GM23338 (cell line): ENCODE data around the gene DENND1B. TPM values are rescaled to one million over a fixed set of nuclear protein-coding genes. Genes with fewer than 3 reads are reported as not detected.

Experiments
- ATAC-seq: fragments of 200-7000 bp; cut with Tn5 transposase; 3 replicates; pipeline ENCODE4 v1.9.1; 2020
- DNase-seq: peaks from one replicate; pipeline ENCODE4 v3.0.0-alpha.2; 2015; ENCODE audit warnings: low spot score
- H2AFZ ChIP-seq: fragments of 200-600 bp; sonication (generic); 2 replicates; pipeline ENCODE4 v1.8.0; 2016; ENCODE audit warnings: antibody characterized with exemption, mild to moderate bottlenecking, moderate library complexity
- H3F3A ChIP-seq: fragments of 200-600 bp; sonication (generic); replicated peaks from 2 replicates; pipeline ENCODE4 v1.8.0; 2017; ENCODE audit warnings: antibody characterized with exemption, mixed run types, low read depth
- H3K27ac ChIP-seq: fragments of 200-600 bp; sonication (generic); 2 replicates; pipeline ENCODE4 v1.6.1; 2016; ENCODE audit warnings: low read depth
- H3K27me3 ChIP-seq: fragments of 200-600 bp; sonication (generic); 2 replicates; pipeline ENCODE4 v1.8.0; 2016; ENCODE audit warnings: mild to moderate bottlenecking, mixed run types, moderate library complexity; ENCODE audit not compliant: insufficient read depth
- H3K36me3 ChIP-seq: fragments of 200-600 bp; sonication (generic); 2 replicates; pipeline ENCODE4 v1.8.0; 2016; ENCODE audit warnings: mild to moderate bottlenecking; ENCODE audit not compliant: insufficient read depth
- H3K4me1 ChIP-seq: fragments of 200-600 bp; sonication (generic); 2 replicates; pipeline ENCODE4 v1.8.0; 2016; ENCODE audit warnings: mild to moderate bottlenecking, moderate library complexity; ENCODE audit not compliant: insufficient read depth
- H3K4me2 ChIP-seq: fragments of 200-600 bp; sonication (generic); 2 replicates; pipeline ENCODE4 v1.7.1; 2017; ENCODE audit warnings: mixed run types
- H3K4me3 ChIP-seq: fragments of 200-600 bp; sonication (generic); 2 replicates; pipeline ENCODE4 v1.6.1; 2016; ENCODE audit warnings: mixed run types
- H3K79me2 ChIP-seq: fragments of 200-600 bp; sonication (generic); replicated peaks from 2 replicates; pipeline ENCODE4 v1.8.0; 2017; ENCODE audit warnings: mild to moderate bottlenecking; ENCODE audit not compliant: insufficient read depth
- H3K9me2 ChIP-seq: fragments of 200-600 bp; sonication (generic); 2 replicates; pipeline ENCODE4 v1.8.0; 2017; ENCODE audit not compliant: insufficient read depth
- H4K20me1 ChIP-seq: fragments of 200-600 bp; sonication (generic); replicated peaks from 2 replicates; pipeline ENCODE4 v1.8.0; 2017; ENCODE audit warnings: mild to moderate bottlenecking; ENCODE audit not compliant: insufficient read depth
- H3K27ac Mint-ChIP-seq: 2 replicates; pipeline ENCODE4 v1.8.0; 2020; ENCODE audit warnings: inconsistent platforms, mild to moderate bottlenecking, moderate library complexity, mixed read lengths
- H3K27me3 Mint-ChIP-seq: 3 replicates; pipeline ENCODE4 v1.8.0; 2022; ENCODE audit warnings: low read depth, mild to moderate bottlenecking, moderate library complexity, mixed read lengths, inconsistent platforms; ENCODE audit not compliant: insufficient read depth, poor library complexity
- H3K36me3 Mint-ChIP-seq: 3 replicates; pipeline ENCODE4 v1.8.0; 2021; ENCODE audit warnings: low read depth, mild to moderate bottlenecking, inconsistent platforms, moderate library complexity, mixed read lengths
- H3K4me1 Mint-ChIP-seq: 3 replicates; pipeline ENCODE4 v1.8.0; 2020; ENCODE audit warnings: mild to moderate bottlenecking, inconsistent platforms, mixed read lengths
- H3K4me3 Mint-ChIP-seq: 3 replicates; pipeline ENCODE4 v1.8.0; 2021; ENCODE audit warnings: moderate library complexity, mild to moderate bottlenecking, inconsistent platforms, mixed read lengths
- H3K9me3 Mint-ChIP-seq: 3 replicates; pipeline ENCODE4 v1.8.0; 2020; ENCODE audit warnings: moderate library complexity, mild to moderate bottlenecking, inconsistent platforms, mixed read lengths
- CREB1 ChIP-seq: fragments of 250-450 bp; sonication (Bioruptor Pico); IDR thresholded peaks from 2 replicates; pipeline ENCODE4 v1.5.0; 2020; ENCODE audit warnings: low read depth, mild to moderate bottlenecking, moderate library complexity
- CTCF ChIP-seq, 2 experiments: fragments of 200-600 bp in 1 of 2; sonication (generic) in 1 of 2; conservative IDR thresholded peaks; 2 replicates each; pipeline versions ENCODE4 v1.5.1 to v1.6.1; 2016 to 2017; ENCODE audit warnings: antibody characterized with exemption in 2 of 2, low read depth in 2 of 2, mild to moderate bottlenecking in 2 of 2, moderate library complexity in 1 of 2
- EZH2 ChIP-seq: fragments of 200-600 bp; sonication (generic); IDR thresholded peaks from one replicate; pipeline ENCODE4 v1.8.0; 2017; ENCODE audit warnings: antibody characterized with exemption, mild to moderate bottlenecking, low read depth; ENCODE audit not compliant: unreplicated experiment
- JUNB ChIP-seq: IDR thresholded peaks from one replicate; pipeline ENCODE4 v1.6.1; 2016; ENCODE audit warnings: antibody characterized with exemption; ENCODE audit not compliant: unreplicated experiment
- NANOG ChIP-seq: IDR thresholded peaks from 2 replicates; pipeline ENCODE4 v1.6.1; 2016; ENCODE audit warnings: antibody characterized with exemption, borderline replicate concordance
- POLR2AphosphoS5 ChIP-seq: IDR thresholded peaks from 2 replicates; pipeline ENCODE4 v1.6.1; 2016; ENCODE audit warnings: antibody characterized with exemption, low read depth
- STAT1 ChIP-seq: IDR thresholded peaks from one replicate; pipeline ENCODE4 v1.6.1; 2016; ENCODE audit warnings: antibody characterized with exemption; ENCODE audit not compliant: unreplicated experiment
- ZNF114 ChIP-seq: fragments of 250-450 bp; sonication (Bioruptor Pico); IDR thresholded peaks from 2 replicates; pipeline ENCODE4 v1.5.0; 2020; ENCODE audit warnings: mild to moderate bottlenecking, moderate library complexity
- polyA plus RNA-seq: library from polyadenylated mRNA; unstranded; fragments of >200 nt; fragmentation: Nextera tagmentation; extraction: Ambion mirVana; gene quantifications from 2 replicates; pipeline ENCODE4 v1.2.1, GENCODE V29; 2016
- total RNA-seq: library from RNA; depleted of rRNA; stranded (reverse); fragments of >200 nt; shearing (Covaris generic); gene quantifications from 2 replicates; pipeline ENCODE4 v1.2.3, GENCODE V29; 2014
- TF ChIP-seq, protein P1 (sequence below): IDR thresholded peaks from 2 replicates; pipeline ENCODE4 v1.6.1; 2016; ENCODE audit warnings: antibody characterized with exemption
- TF ChIP-seq, protein P2 (sequence below): IDR thresholded peaks from one replicate; pipeline ENCODE4 v1.6.1; 2018; ENCODE audit warnings: antibody characterized with exemption; ENCODE audit not compliant: unreplicated experiment

DENND1B gene
- total and polyA plus RNA-seq, 2 experiments from 2014 or later: 4.3 to 5.2 TPM

DNA sequence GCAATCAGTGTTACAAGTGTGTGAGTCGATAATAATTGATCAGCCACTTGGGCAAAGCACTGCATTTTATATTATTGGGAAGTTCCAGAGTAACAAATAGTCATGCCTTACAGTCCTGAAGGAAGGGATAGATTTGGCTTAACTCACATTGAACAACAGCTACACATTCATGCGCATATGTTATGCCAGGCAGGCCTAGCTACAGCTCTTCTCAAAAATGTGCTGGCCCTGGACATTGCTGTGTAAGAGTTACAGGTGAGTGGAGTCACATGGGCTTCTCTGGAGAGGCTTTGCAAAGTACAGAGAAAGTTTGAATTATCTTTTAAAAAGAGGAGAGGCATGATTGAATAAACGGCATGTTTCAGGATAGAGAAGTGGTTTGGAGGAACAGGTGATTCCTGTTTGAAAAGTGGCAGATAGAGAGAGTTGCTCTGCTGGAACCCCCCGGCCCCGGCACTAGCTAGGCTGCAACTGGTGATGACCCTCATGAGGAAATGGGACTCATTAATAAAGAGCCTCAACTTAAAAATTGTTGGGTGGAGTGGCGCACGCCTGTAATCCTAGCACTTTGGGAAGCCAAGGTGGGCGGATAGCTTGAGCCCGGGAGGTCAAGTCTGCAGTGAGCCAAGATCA is 306.6 kb downstream of the DENND1B start:
- no peaks in the 10 kb centered on the region for H3K79me2 ChIP-seq
- H3K9me3 Mint-ChIP-seq: no peaks in the 10 kb centered on the region
- TF ChIP-seq CTCF (conservative IDR thresholded peaks at IDR 0.05; ENCODE audit: low read depth in 2 of 2): no peak
- TF ChIP-seq EZH2: no peak
- TF ChIP-seq STAT1: no peak
- TF ChIP-seq CREB1 (CRISPR knock-in tag): no peak
- TF ChIP-seq, protein P1, sequence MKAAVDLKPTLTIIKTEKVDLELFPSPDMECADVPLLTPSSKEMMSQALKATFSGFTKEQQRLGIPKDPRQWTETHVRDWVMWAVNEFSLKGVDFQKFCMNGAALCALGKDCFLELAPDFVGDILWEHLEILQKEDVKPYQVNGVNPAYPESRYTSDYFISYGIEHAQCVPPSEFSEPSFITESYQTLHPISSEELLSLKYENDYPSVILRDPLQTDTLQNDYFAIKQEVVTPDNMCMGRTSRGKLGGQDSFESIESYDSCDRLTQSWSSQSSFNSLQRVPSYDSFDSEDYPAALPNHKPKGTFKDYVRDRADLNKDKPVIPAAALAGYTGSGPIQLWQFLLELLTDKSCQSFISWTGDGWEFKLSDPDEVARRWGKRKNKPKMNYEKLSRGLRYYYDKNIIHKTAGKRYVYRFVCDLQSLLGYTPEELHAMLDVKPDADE: no peak
- no peak overlapping the region for H3K4me2 ChIP-seq
- H2AFZ ChIP-seq: 0 out of 2 replicates have a peak overlapping the region, but pooled peaks have one; percentile 3
- ATAC-seq: no peak
- no peak for DNase-seq
- no peak overlapping the region for H3K4me3 ChIP-seq
- no peaks in the 10 kb centered on the region for H3K27me3 ChIP-seq
- H3K36me3 ChIP-seq: no peaks in the 10 kb centered on the region
- H3K36me3 Mint-ChIP-seq: no peaks in the 10 kb centered on the region
- H3K27ac Mint-ChIP-seq: peak overlapping the region; percentile 39; the same call in 1 of the 2 replicates
- H4K20me1 ChIP-seq: no peaks in the 10 kb centered on the region
- peaks cover 43% of the 10 kb centered on the region for H3K4me1 Mint-ChIP-seq
- H3K9me2 ChIP-seq: no peaks in the 10 kb centered on the region
- no peak overlapping the region for H3K27ac ChIP-seq
- no peaks in the 10 kb centered on the region for H3F3A ChIP-seq
- H3K4me1 ChIP-seq: peaks cover 33% of the 10 kb centered on the region
- no peak overlapping the region for H3K4me3 Mint-ChIP-seq
- H3K27me3 Mint-ChIP-seq: no peaks in the 10 kb centered on the region

- H3K27me3 Mint-ChIP-seq: no peaks in the 10 kb centered on the region
- H3K27ac Mint-ChIP-seq: no peak overlapping the region
- H2AFZ ChIP-seq: no peak overlapping the region
- H3K79me2 ChIP-seq: no peaks in the 10 kb centered on the region
- H3K36me3 Mint-ChIP-seq: no peaks in the 10 kb centered on the region
- no peaks in the 10 kb centered on the region for H3K9me3 Mint-ChIP-seq
- H3K4me2 ChIP-seq: no peak overlapping the region
- no peaks in the 10 kb centered on the region for H4K20me1 ChIP-seq
- no peaks in the 10 kb centered on the region for H3K9me2 ChIP-seq
- H3K4me3 ChIP-seq: no peak overlapping the region
- H3K4me3 Mint-ChIP-seq: no peak overlapping the region
- H3K27me3 ChIP-seq: no peaks in the 10 kb centered on the region
- H3F3A ChIP-seq: no peaks in the 10 kb centered on the region
- H3K4me1 ChIP-seq: peaks cover 41% of the 10 kb centered on the region
- no peak overlapping the region for H3K27ac ChIP-seq
- ATAC-seq: no peak
- DNase-seq: no peak
- peaks cover 51% of the 10 kb centered on the region for H3K4me1 Mint-ChIP-seq
- no peaks in the 10 kb centered on the region for H3K36me3 ChIP-seq
- no peak for TF ChIP-seq EZH2
- TF ChIP-seq CREB1 (CRISPR knock-in tag): no peak
- no peak for TF ChIP-seq POLR2AphosphoS5
- no peak for TF ChIP-seq CTCF (conservative IDR thresholded peaks at IDR 0.05; ENCODE audit: low read depth in 2 of 2)
- no peak for TF ChIP-seq ZNF114
- no peak for TF ChIP-seq NANOG
- no peak for TF ChIP-seq STAT1
- TF ChIP-seq, protein P1: no peak
- TF ChIP-seq, protein P2, sequence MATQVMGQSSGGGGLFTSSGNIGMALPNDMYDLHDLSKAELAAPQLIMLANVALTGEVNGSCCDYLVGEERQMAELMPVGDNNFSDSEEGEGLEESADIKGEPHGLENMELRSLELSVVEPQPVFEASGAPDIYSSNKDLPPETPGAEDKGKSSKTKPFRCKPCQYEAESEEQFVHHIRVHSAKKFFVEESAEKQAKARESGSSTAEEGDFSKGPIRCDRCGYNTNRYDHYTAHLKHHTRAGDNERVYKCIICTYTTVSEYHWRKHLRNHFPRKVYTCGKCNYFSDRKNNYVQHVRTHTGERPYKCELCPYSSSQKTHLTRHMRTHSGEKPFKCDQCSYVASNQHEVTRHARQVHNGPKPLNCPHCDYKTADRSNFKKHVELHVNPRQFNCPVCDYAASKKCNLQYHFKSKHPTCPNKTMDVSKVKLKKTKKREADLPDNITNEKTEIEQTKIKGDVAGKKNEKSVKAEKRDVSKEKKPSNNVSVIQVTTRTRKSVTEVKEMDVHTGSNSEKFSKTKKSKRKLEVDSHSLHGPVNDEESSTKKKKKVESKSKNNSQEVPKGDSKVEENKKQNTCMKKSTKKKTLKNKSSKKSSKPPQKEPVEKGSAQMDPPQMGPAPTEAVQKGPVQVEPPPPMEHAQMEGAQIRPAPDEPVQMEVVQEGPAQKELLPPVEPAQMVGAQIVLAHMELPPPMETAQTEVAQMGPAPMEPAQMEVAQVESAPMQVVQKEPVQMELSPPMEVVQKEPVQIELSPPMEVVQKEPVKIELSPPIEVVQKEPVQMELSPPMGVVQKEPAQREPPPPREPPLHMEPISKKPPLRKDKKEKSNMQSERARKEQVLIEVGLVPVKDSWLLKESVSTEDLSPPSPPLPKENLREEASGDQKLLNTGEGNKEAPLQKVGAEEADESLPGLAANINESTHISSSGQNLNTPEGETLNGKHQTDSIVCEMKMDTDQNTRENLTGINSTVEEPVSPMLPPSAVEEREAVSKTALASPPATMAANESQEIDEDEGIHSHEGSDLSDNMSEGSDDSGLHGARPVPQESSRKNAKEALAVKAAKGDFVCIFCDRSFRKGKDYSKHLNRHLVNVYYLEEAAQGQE: no peak
- TF ChIP-seq JUNB: no peak
Measured at GRCh38 chr1:197467881-197468280, 307.4 kb downstream of the DENND1B start.
